Endothelial cell of umbilical vein (primary cell): ENCODE measurements around the gene ZNF804B.

Experiments used
- POLR2A ChIP-seq: IDR thresholded peaks from 2 replicates; pipeline ENCODE4 v1.6.1; 2012; ENCODE audit warnings: low read depth, mild to moderate bottlenecking, control low read depth, low read length
- TF ChIP-seq, protein P1 (sequence below): IDR thresholded peaks from 2 replicates; pipeline ENCODE4 v1.6.1; 2011; ENCODE audit not compliant: insufficient read depth, insufficient read length
- TF ChIP-seq, protein P2 (sequence below), 2 donors: IDR thresholded peaks; 1 replicate in 1 of 2; 2 replicates in 1 of 2; pipeline ENCODE4 v1.5.1; 2011; ENCODE audit warnings: low read length in 2 of 2, mild to moderate bottlenecking in 2 of 2, moderate library complexity in 2 of 2, control low read depth in 1 of 2, inconsistent platforms in 1 of 2, low read depth in 1 of 2; ENCODE audit not compliant: insufficient read depth in 1 of 2; ENCODE audit errors: extremely low read depth in 1 of 2

DNA sequence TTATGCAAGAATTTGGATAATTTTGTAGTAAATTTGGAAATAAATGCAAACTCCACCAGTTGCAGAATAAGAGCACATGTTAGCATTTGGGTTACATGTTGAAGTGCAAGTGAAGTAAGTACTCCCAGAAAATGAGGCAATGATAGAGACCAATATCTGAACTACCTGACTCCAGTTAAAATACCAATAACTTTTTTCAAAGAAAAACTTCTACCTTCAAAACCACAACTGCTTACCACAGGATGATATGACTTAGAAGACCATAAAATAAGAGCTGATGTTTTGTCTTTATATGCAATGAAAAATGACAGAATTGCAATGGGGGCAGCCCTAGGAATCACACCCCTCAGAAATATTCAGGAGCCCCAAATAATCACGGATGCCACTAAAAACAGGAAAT is 597.6 kb downstream of the ZNF804B start:
- TF ChIP-seq, protein P1, sequence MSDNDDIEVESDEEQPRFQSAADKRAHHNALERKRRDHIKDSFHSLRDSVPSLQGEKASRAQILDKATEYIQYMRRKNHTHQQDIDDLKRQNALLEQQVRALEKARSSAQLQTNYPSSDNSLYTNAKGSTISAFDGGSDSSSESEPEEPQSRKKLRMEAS = no peak
- TF ChIP-seq POLR2A = no peak
- TF ChIP-seq, protein P2, sequence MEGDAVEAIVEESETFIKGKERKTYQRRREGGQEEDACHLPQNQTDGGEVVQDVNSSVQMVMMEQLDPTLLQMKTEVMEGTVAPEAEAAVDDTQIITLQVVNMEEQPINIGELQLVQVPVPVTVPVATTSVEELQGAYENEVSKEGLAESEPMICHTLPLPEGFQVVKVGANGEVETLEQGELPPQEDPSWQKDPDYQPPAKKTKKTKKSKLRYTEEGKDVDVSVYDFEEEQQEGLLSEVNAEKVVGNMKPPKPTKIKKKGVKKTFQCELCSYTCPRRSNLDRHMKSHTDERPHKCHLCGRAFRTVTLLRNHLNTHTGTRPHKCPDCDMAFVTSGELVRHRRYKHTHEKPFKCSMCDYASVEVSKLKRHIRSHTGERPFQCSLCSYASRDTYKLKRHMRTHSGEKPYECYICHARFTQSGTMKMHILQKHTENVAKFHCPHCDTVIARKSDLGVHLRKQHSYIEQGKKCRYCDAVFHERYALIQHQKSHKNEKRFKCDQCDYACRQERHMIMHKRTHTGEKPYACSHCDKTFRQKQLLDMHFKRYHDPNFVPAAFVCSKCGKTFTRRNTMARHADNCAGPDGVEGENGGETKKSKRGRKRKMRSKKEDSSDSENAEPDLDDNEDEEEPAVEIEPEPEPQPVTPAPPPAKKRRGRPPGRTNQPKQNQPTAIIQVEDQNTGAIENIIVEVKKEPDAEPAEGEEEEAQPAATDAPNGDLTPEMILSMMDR (IDR thresholded peaks at IDR 0.05; ENCODE audit: extremely low read depth in 1 of 2, insufficient read depth in 1 of 2, low read depth in 1 of 2, low read length in 2 of 2) = no peak
